AG10803 (cell line): Measurements from ENCODE around the gene MYO15A.

Experiments used
- DNase-seq: peaks from one replicate; pipeline ENCODE4 v3.0.0; 2010; ENCODE audit warnings: low read depth
- H3K4me3 ChIP-seq: 2 replicates; pipeline ENCODE4 v1.5.1; 2011; ENCODE audit warnings: mild to moderate bottlenecking, low read length, control low read depth
- CTCF ChIP-seq: conservative IDR thresholded peaks from 2 replicates; pipeline ENCODE4 v1.5.1; 2011; ENCODE audit warnings: mild to moderate bottlenecking, low read length, control low read depth, inconsistent platforms

MYO15A gene

GRCh38 chr17:18109935-18110485 lies 1.5 kb downstream of the MYO15A start:
- no peak for TF ChIP-seq CTCF
- H3K4me3 ChIP-seq = no peak overlapping the region
- DNase-seq = no peak

GRCh38 chr17:18110636-18111145 lies 2.1 kb downstream of the MYO15A start:
- no peak overlapping the region for H3K4me3 ChIP-seq
- DNase-seq = no peak
- no peak for TF ChIP-seq CTCF

- H3K4me3 ChIP-seq = no peak overlapping the region
- TF ChIP-seq CTCF = no peak
- DNase-seq = no peak
Measured at GRCh38 chr17:18111330-18111971, 2.9 kb downstream of the MYO15A start.

GRCh38 chr17:18115517-18115916 lies 7.0 kb downstream of the MYO15A start:
- no peak for DNase-seq
- TF ChIP-seq CTCF = no peak
- no peak overlapping the region for H3K4me3 ChIP-seq

GRCh38 chr17:18116078-18116477 lies 7.5 kb downstream of the MYO15A start:
- no peak overlapping the region for H3K4me3 ChIP-seq
- no peak for TF ChIP-seq CTCF
- DNase-seq = no peak

- H3K4me3 ChIP-seq = no peak overlapping the region
- DNase-seq = no peak
- no peak for TF ChIP-seq CTCF
Measured at GRCh38 chr17:18117533-18117932, 9.0 kb downstream of the MYO15A start.
